A549 (cell line): Measurements from ENCODE around the gene COL11A2. TPM values are rescaled to one million over a fixed set of nuclear protein-coding genes. Genes with fewer than 3 reads are reported as not detected.

Experiments
- ATAC-seq, 2 experiments: fragments of 200-7000 bp in 1 of 2; fragments of >200 bp in 1 of 2; cut with Nextera tagmentation in 1 of 2; cut with Tn5 transposase in 1 of 2; 3 replicates each; pipeline versions ENCODE4 v1.8.0 to v1.9.1; 2018 to 2020; ENCODE audit warnings: mild to moderate bottlenecking in 1 of 2, moderate library complexity in 1 of 2
- CTCF ChIA-PET: fragments of 300-600 bp; sonication (Branson Sonifier 250); formaldehyde crosslinking; extraction: SDS; loops from one replicate; lab custom pipeline; 2021; ENCODE audit warnings: antibody characterized with exemption, inconsistent platforms; lab: Yijun Ruan, JAX
- POLR2A ChIA-PET: fragments of 350-600 bp; formaldehyde crosslinking; extraction: SDS; loops from one replicate; lab custom pipeline; 2021; ENCODE audit warnings: antibody characterized with exemption, inconsistent platforms; lab: Yijun Ruan, JAX
- DNase-seq, 2 experiments: peaks; one replicate each; pipeline versions ENCODE4 v3.0.0 to v3.0.0-alpha.2; 2011 to 2016; ENCODE audit warnings: low read depth in 1 of 2, low spot score in 1 of 2
- FAIRE-seq: peaks from 2 replicates; lab custom pipeline; 2011; peaks lifted over from hg19 to GRCh38; lab: Jason Lieb, UNC
- H3K27ac ChIP-seq, 2 experiments: fragments of >200 bp; sonication (Bioruptor Twin); formaldehyde crosslinking; 3 replicates each; pipeline ENCODE4 v1.5.1; 2016 to 2017
- H3K4me1 ChIP-seq: fragments of >200 bp; sonication (Bioruptor Twin); formaldehyde crosslinking; 3 replicates; pipeline ENCODE4 v1.6.1; 2016
- H3K4me2 ChIP-seq: fragments of >200 bp; sonication (Bioruptor Twin); formaldehyde crosslinking; 3 replicates; pipeline ENCODE4 v1.6.1; 2016
- H3K4me3 ChIP-seq: fragments of >200 bp; sonication (Bioruptor Twin); formaldehyde crosslinking; 3 replicates; pipeline ENCODE4 v1.5.1; 2016
- H3K9me3 ChIP-seq: fragments of >200 bp; sonication (Bioruptor Twin); formaldehyde crosslinking; 3 replicates; pipeline ENCODE4 v1.6.1; 2016
- BHLHE40 ChIP-seq: IDR thresholded peaks from 2 replicates; pipeline ENCODE4 v1.6.1; 2012; ENCODE audit warnings: low read depth, low read length, inconsistent platforms
- ESRRA ChIP-seq: fragments of 150-350 bp; IDR thresholded peaks from 2 replicates; pipeline ENCODE4 v1.6.1; 2014; ENCODE audit warnings: mild to moderate bottlenecking, low read length, borderline replicate concordance
- FOSB ChIP-seq: fragments of 250-450 bp; sonication (Bioruptor Pico); IDR thresholded peaks from 2 replicates; pipeline ENCODE4 v1.5.0; 2020; ENCODE audit warnings: mild to moderate bottlenecking, moderate library complexity
- HOXB13 ChIP-seq: fragments of 250-450 bp; sonication (Bioruptor Pico); IDR thresholded peaks from 2 replicates; pipeline ENCODE4 v1.5.0; 2020; ENCODE audit warnings: low read depth, mild to moderate bottlenecking, moderate library complexity
- JUN ChIP-seq, 2 experiments: fragments of >200 bp; sonication (Bioruptor Twin); formaldehyde crosslinking; IDR thresholded peaks; 2 replicates in 1 of 2; 3 replicates in 1 of 2; pipeline ENCODE4 v1.6.1; 2016 to 2017
- MAZ ChIP-seq: fragments of 150-350 bp; IDR thresholded peaks from 2 replicates; pipeline ENCODE4 v1.6.1; 2014; ENCODE audit warnings: antibody characterized with exemption, low read depth, low read length, borderline replicate concordance
- MYC ChIP-seq: IDR thresholded peaks from 2 replicates; pipeline ENCODE4 v1.6.1; 2012; ENCODE audit warnings: mild to moderate bottlenecking, inconsistent platforms, low read length, improper control_type of control experiment, borderline replicate concordance
- NR3C1 ChIP-seq: fragments of >200 bp; sonication (Bioruptor Twin); formaldehyde crosslinking; IDR thresholded peaks from 3 replicates; pipeline ENCODE4 v1.6.1; 2017
- TFCP2L1 ChIP-seq: fragments of 250-450 bp; sonication (Bioruptor Pico); IDR thresholded peaks from 2 replicates; pipeline ENCODE4 v1.5.0; 2021; ENCODE audit warnings: mild to moderate bottlenecking
- TP53 ChIP-seq: fragments of 250-450 bp; sonication (Bioruptor Pico); IDR thresholded peaks from 2 replicates; pipeline ENCODE4 v1.5.0; 2021; ENCODE audit warnings: mild to moderate bottlenecking, moderate library complexity
- WGBS: methylation state at CpG from one replicate; pipeline ENCODE4 v1.1.6; 2017; ENCODE audit errors: missing lambda C conversion rate; 5-methylcytosine and 5-hydroxymethylcytosine counted together
- polyA plus RNA-seq, 4 experiments: library from polyadenylated mRNA; depleted of rRNA in 3 of 4; stranded (reverse); fragments of >200 nt; fragmentation: RNase III in 1 of 4; extraction: RNeasy Plus Mini Kit Qiagen cat#74134 plus additional on column Dnase treatment in 1 of 4; gene quantifications; 2 replicates in 3 of 4; 3 replicates in 1 of 4; pipeline ENCODE4 v1.2.3, GENCODE V29; 2011 to 2017
- TF ChIP-seq, protein P1 (sequence below): fragments of 250-450 bp; sonication (Bioruptor Pico); IDR thresholded peaks from 2 replicates; pipeline ENCODE4 v1.5.0; 2020; ENCODE audit warnings: low read depth, mild to moderate bottlenecking, moderate library complexity
- TF ChIP-seq, protein P2 (sequence below): IDR thresholded peaks from 2 replicates; pipeline ENCODE4 v1.6.1; 2012; ENCODE audit warnings: low read depth, borderline replicate concordance
- TF ChIP-seq, protein P3 (sequence below): IDR thresholded peaks from 2 replicates; pipeline ENCODE4 v1.6.1; 2012
- TF ChIP-seq, protein P4 (sequence below): fragments of 150-350 bp; IDR thresholded peaks from 2 replicates; pipeline ENCODE4 v1.6.1; 2014; ENCODE audit warnings: low read depth, mild to moderate bottlenecking, low read length
- TF ChIP-seq, protein P5 (sequence below): fragments of >200 bp; sonication (Bioruptor Twin); formaldehyde crosslinking; IDR thresholded peaks from 3 replicates; pipeline ENCODE4 v1.5.1; 2016
- TF ChIP-seq, protein P6 (sequence below): fragments of 250-450 bp; sonication (Bioruptor Pico); IDR thresholded peaks from 2 replicates; pipeline ENCODE4 v1.5.0; 2021; ENCODE audit warnings: mild to moderate bottlenecking, moderate library complexity, borderline replicate concordance

Gene COL11A2
- polyA plus RNA-seq, 2 of the 4 experiments (the other 2 are of a cell fraction), result 0.66 to 1.3 TPM

DNA sequence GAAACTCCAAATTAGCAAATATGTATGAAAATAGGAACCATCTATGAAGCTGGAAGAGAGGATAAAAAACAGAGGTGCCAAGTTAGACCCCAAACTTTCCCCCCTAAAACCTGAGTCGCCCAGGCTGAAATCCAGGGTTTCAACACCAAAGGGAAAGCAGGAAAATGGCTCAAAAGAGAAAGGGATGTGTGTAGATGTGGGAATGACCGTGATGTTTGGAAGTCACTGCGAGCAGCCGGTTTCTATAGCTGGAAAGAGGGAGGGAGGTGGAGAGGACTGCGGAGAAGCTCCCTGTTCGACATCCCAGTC is 20.5 kb upstream of the COL11A2 start:
- Histone ChIP-seq H3K9me3 (no peaks in the 10 kb centered on the region), H3K4me1 (peaks cover 5% of the 10 kb centered on the region; the same call in 1 of the 3 replicates), H3K27ac (peak overlapping the region; percentile 36 to 75; a peak in 4 of 6 replicates), H3K4me3 (peak overlapping the region; percentile 42), H3K4me2 (peak overlapping the region; percentile 82)
- 23% methylated on average over 6 of the region's 6 CpGs for WGBS
- no peak for ATAC-seq
- POLR2A ChIA-PET, result no interaction called here
- DNase-seq, result no peak
- no peak for FAIRE-seq
- TF ChIP-seq, protein P1, sequence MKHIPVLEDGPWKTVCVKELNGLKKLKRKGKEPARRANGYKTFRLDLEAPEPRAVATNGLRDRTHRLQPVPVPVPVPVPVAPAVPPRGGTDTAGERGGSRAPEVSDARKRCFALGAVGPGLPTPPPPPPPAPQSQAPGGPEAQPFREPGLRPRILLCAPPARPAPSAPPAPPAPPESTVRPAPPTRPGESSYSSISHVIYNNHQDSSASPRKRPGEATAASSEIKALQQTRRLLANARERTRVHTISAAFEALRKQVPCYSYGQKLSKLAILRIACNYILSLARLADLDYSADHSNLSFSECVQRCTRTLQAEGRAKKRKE (CRISPR knock-in tag), result no peak
- TF ChIP-seq TFCP2L1 (CRISPR knock-in tag) (no peak), HOXB13 (CRISPR knock-in tag) (no peak), MYC (no peak), NR3C1 (no peak)
- TF ChIP-seq, protein P2, sequence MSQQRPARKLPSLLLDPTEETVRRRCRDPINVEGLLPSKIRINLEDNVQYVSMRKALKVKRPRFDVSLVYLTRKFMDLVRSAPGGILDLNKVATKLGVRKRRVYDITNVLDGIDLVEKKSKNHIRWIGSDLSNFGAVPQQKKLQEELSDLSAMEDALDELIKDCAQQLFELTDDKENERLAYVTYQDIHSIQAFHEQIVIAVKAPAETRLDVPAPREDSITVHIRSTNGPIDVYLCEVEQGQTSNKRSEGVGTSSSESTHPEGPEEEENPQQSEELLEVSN, result no peak
- CTCF ChIA-PET, result no interaction called here

DNA sequence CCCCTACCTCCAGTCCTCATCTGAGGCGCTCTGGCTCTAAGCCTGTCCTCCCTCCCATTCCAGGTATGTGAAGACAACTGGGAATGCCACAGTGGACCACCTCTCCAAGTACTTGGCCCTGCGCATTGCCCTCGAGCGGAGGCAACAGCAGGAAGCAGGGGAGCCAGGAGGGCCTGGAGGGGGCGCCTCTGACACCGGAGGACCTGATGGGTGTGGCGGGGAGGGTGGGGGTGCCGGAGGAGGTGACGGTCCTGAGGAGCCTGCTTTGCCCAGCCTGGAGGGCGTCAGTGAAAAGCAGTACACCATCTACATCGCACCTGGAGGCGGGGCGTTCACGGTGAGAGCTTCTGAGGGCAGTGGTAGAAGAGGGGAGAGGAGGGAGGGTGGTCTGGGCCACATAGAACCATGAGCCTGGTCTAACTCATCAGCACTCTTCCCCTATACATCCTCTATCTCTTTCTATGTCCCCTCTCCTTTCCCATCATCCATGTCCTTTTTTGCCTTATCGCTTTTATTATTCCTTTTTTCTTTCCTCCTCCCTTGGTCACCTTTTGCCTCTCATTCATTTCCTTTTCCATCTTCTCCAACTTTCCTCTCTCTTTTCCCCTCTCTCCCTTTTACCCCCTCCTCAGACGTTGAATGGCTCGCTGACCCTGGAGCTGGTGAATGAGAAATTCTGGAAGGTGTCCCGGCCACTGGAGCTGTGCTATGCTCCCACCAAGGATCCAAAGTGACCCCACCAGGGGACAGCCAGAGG is 19.6 kb upstream of the COL11A2 start:
- H3K9me3 ChIP-seq, result no peaks in the 10 kb centered on the region
- DNase-seq, result no peak
- H3K4me3 ChIP-seq, result no peak overlapping the region
- H3K4me1 ChIP-seq, result peaks cover 12% of the 10 kb centered on the region
- ATAC-seq, result no peak
- FAIRE-seq, result no peak
- H3K27ac ChIP-seq, result no peak overlapping the region
- no peak overlapping the region for H3K4me2 ChIP-seq
- ChIA-PET CTCF (interaction anchor here (1.0 kb wide), 1 partner anchor 37 kb away, joined by 4 read pairs; no protein-coding TSS in a partner anchor), POLR2A (interaction anchor here (0.5 kb wide), 1 partner anchor 12 kb away, joined by 3 read pairs; no protein-coding TSS in a partner anchor)
- WGBS, result 94% methylated on average over 10 of the region's 18 CpGs
- TF ChIP-seq, protein P3, sequence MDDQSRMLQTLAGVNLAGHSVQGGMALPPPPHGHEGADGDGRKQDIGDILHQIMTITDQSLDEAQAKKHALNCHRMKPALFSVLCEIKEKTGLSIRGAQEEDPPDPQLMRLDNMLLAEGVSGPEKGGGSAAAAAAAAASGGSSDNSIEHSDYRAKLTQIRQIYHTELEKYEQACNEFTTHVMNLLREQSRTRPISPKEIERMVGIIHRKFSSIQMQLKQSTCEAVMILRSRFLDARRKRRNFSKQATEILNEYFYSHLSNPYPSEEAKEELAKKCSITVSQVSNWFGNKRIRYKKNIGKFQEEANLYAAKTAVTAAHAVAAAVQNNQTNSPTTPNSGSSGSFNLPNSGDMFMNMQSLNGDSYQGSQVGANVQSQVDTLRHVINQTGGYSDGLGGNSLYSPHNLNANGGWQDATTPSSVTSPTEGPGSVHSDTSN, result no peak
- TF ChIP-seq, protein P4, sequence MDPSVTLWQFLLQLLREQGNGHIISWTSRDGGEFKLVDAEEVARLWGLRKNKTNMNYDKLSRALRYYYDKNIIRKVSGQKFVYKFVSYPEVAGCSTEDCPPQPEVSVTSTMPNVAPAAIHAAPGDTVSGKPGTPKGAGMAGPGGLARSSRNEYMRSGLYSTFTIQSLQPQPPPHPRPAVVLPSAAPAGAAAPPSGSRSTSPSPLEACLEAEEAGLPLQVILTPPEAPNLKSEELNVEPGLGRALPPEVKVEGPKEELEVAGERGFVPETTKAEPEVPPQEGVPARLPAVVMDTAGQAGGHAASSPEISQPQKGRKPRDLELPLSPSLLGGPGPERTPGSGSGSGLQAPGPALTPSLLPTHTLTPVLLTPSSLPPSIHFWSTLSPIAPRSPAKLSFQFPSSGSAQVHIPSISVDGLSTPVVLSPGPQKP, result no peak
- TF ChIP-seq TP53 (no peak), FOSB (CRISPR knock-in tag) (no peak), MYC (no peak), ESRRA (no peak), BHLHE40 (no peak)
- TF ChIP-seq, protein P5, sequence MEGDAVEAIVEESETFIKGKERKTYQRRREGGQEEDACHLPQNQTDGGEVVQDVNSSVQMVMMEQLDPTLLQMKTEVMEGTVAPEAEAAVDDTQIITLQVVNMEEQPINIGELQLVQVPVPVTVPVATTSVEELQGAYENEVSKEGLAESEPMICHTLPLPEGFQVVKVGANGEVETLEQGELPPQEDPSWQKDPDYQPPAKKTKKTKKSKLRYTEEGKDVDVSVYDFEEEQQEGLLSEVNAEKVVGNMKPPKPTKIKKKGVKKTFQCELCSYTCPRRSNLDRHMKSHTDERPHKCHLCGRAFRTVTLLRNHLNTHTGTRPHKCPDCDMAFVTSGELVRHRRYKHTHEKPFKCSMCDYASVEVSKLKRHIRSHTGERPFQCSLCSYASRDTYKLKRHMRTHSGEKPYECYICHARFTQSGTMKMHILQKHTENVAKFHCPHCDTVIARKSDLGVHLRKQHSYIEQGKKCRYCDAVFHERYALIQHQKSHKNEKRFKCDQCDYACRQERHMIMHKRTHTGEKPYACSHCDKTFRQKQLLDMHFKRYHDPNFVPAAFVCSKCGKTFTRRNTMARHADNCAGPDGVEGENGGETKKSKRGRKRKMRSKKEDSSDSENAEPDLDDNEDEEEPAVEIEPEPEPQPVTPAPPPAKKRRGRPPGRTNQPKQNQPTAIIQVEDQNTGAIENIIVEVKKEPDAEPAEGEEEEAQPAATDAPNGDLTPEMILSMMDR, result no peak
- TF ChIP-seq, all 56 proteins: peak for 0

DNA sequence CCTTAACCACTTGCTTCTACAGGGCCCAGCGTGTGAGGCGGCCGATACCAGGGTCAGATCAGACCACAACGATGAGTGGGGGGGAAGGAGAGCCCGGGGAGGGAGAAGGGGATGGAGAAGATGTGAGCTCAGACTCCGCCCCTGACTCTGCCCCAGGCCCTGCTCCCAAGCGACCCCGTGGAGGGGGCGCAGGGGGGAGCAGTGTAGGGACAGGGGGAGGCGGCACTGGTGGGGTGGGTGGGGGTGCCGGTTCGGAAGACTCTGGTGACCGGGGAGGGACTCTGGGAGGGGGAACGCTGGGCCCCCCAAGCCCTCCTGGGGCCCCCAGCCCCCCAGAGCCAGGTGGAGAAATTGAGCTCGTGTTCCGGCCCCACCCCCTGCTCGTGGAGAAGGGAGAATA is 18.9 kb upstream of the COL11A2 start:
- 77% methylated on average over 8 of the region's 17 CpGs for WGBS
- ChIA-PET POLR2A (interaction anchor here (0.5 kb wide), 1 partner anchor 11 kb away, joined by 3 read pairs; no protein-coding TSS in a partner anchor), CTCF (no interaction called here)

More for the DNA sequence above, 18.9 kb upstream of the COL11A2 start:
- DNase-seq (no peak), FAIRE-seq (no peak), ATAC-seq (no peak)
- no peak overlapping the region for H3K4me3 ChIP-seq
- H3K27ac ChIP-seq, result no peak overlapping the region
- H3K4me2 ChIP-seq, result no peak overlapping the region
- H3K4me1 ChIP-seq, result peaks cover 19% of the 10 kb centered on the region
- H3K9me3 ChIP-seq, result no peaks in the 10 kb centered on the region
- TF ChIP-seq, protein P2, result no peak
- TF ChIP-seq, protein P6, sequence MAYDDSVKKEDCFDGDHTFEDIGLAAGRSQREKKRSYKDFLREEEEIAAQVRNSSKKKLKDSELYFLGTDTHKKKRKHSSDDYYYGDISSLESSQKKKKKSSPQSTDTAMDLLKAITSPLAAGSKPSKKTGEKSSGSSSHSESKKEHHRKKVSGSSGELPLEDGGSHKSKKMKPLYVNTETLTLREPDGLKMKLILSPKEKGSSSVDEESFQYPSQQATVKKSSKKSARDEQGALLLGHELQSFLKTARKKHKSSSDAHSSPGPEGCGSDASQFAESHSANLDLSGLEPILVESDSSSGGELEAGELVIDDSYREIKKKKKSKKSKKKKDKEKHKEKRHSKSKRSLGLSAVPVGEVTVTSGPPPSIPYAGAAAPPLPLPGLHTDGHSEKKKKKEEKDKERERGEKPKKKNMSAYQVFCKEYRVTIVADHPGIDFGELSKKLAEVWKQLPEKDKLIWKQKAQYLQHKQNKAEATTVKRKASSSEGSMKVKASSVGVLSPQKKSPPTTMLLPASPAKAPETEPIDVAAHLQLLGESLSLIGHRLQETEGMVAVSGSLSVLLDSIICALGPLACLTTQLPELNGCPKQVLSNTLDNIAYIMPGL, result no peak
- TF ChIP-seq NR3C1 (no peak), MAZ (no peak), JUN (IDR thresholded peaks at IDR 0.05) (no peak)
